ENCODE data around the gene FAM118A. TPM values are rescaled to one million over a fixed set of nuclear protein-coding genes. Genes with fewer than 3 reads are reported as not detected.
"Not testable (repeated sequence)": the region's sequence is repeated elsewhere in the genome, so short reads cannot be mapped to it uniquely, and the experiment has no call there.

Gene FAM118A
- total RNA-seq, 2 donors from 2014 or later = 36.1 to 75.3 TPM

GRCh38 chr22:45353786-45354185 lies 44.1 kb downstream of the FAM118A start:
- DNase-seq = no peak
- H3K27me3 ChIP-seq = no peaks in the 10 kb centered on the region
- no peak overlapping the region for H3K4me3 ChIP-seq
- no peak overlapping the region for H3K27ac ChIP-seq
- intact Hi-C loops (cut with DNase I) = no loop called here
- H3K36me3 ChIP-seq = no peaks in the 10 kb centered on the region
- no peak for TF ChIP-seq CTCF (IDR thresholded peaks at IDR 0.05)
- H3K9me3 ChIP-seq = no peaks in the 10 kb centered on the region
- H3K9ac ChIP-seq (ENCODE audit: low read depth in 2 of 2, low read length in 2 of 2) = no peak overlapping the region
- no peaks in the 10 kb centered on the region for H3K4me1 ChIP-seq

GRCh38 chr22:45357490-45357889 lies 47.8 kb downstream of the FAM118A start:
- intact Hi-C loops (cut with DNase I) = no loop called here
- DNase-seq = no peak
- no peak for TF ChIP-seq CTCF (IDR thresholded peaks at IDR 0.05)
- H3K27me3 ChIP-seq = no peaks in the 10 kb centered on the region
- no peaks in the 10 kb centered on the region for H3K9me3 ChIP-seq
- H3K36me3 ChIP-seq = no peaks in the 10 kb centered on the region
- H3K4me1 ChIP-seq = no peaks in the 10 kb centered on the region
- H3K4me3 ChIP-seq = no peak overlapping the region
- H3K9ac ChIP-seq (ENCODE audit: low read depth in 2 of 2, low read length in 2 of 2) = no peak overlapping the region
- H3K27ac ChIP-seq = no peak overlapping the region

- Histone ChIP-seq H3K27ac (no peak overlapping the region), H3K4me3 (no peak overlapping the region), H3K9ac (ENCODE audit: low read depth in 2 of 2, low read length in 2 of 2) (no peak overlapping the region), H3K9me3 (no peaks in the 10 kb centered on the region), H3K4me1 (no peaks in the 10 kb centered on the region), H3K27me3 (no peaks in the 10 kb centered on the region), H3K36me3 (no peaks in the 10 kb centered on the region)
- DNase-seq = no peak
- no peak for TF ChIP-seq CTCF (IDR thresholded peaks at IDR 0.05)
- intact Hi-C loops (cut with DNase I) = no loop called here
Observed at GRCh38 chr22:45358127-45358526, 48.4 kb downstream of the FAM118A start.

- H3K4me3 ChIP-seq = no peak overlapping the region
Observed at GRCh38 chr22:45359627-45360026, 49.9 kb downstream of the FAM118A start.

GRCh38 chr22:45366713-45367112 lies 57.0 kb downstream of the FAM118A start:
- no peaks in the 10 kb centered on the region for H3K27me3 ChIP-seq
- no peak overlapping the region for H3K4me3 ChIP-seq
- no peak for DNase-seq
- H3K9me3 ChIP-seq = no peaks in the 10 kb centered on the region
- H3K27ac ChIP-seq = no peak overlapping the region
- TF ChIP-seq CTCF (IDR thresholded peaks at IDR 0.05) = no peak
- intact Hi-C loops (cut with DNase I) = no loop called here
- no peak overlapping the region for H3K9ac ChIP-seq (ENCODE audit: low read depth in 2 of 2, low read length in 2 of 2)
- no peaks in the 10 kb centered on the region for H3K36me3 ChIP-seq
- no peaks in the 10 kb centered on the region for H3K4me1 ChIP-seq

More at GRCh38 chr22:45359627-45360026, 49.9 kb downstream of the FAM118A start:
- Histone ChIP-seq H3K9ac (ENCODE audit: low read depth in 2 of 2, low read length in 2 of 2) (no peak overlapping the region), H3K4me1 (no peaks in the 10 kb centered on the region), H3K36me3 (no peaks in the 10 kb centered on the region), H3K27ac (no peak overlapping the region), H3K27me3 (no peaks in the 10 kb centered on the region), H3K9me3 (no peaks in the 10 kb centered on the region)
- intact Hi-C loops (cut with DNase I) = no loop called here
- TF ChIP-seq CTCF (IDR thresholded peaks at IDR 0.05) = no peak
- no peak for DNase-seq

- H3K9me3 ChIP-seq; H3K4me3 ChIP-seq; H3K9ac ChIP-seq (ENCODE audit: low read depth in 2 of 2, low read length in 2 of 2); intact Hi-C loops (cut with DNase I); H3K4me1 ChIP-seq; H3K27me3 ChIP-seq; DNase-seq; H3K36me3 ChIP-seq; H3K27ac ChIP-seq: not testable (repeated sequence)
Observed at GRCh38 chr22:45373592-45373991, 63.9 kb downstream of the FAM118A start.

All from colonic mucosa (tissue), 4 donors.